HG03139 (cell line): Measurements from ENCODE around the gene ATAD3A.

Experiments
- ATAC-seq: cut with Tn5 transposase; IDR thresholded peaks from one replicate; pipeline ENCODE4 v1.9.1; 2021; ENCODE audit not compliant: unreplicated experiment

Gene ATAD3A

GRCh38 chr1:1538334-1538733, 26.4 kb downstream of the ATAD3A start:
- ATAC-seq = no peak

DNA sequence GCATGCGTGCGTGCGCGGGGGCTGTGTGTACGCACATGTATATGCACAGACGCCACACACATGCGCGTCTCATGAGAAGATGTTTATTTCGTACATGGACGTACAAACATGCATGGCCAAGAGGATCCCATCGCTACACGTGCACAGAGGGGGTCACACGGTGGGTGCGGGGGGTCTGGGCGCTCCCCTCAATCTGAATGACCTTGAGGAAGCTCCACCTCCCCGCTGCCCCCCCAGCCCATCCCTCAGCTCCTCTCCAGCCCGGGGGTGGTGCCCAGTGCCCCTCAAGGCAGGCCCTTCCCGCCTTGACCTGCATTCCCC, 27.0 kb downstream of the ATAD3A start:
- ATAC-seq = no peak

GRCh38 chr1:1539310-1540089, 27.5 kb downstream of the ATAD3A start:
- ATAC-seq = no peak

DNA sequence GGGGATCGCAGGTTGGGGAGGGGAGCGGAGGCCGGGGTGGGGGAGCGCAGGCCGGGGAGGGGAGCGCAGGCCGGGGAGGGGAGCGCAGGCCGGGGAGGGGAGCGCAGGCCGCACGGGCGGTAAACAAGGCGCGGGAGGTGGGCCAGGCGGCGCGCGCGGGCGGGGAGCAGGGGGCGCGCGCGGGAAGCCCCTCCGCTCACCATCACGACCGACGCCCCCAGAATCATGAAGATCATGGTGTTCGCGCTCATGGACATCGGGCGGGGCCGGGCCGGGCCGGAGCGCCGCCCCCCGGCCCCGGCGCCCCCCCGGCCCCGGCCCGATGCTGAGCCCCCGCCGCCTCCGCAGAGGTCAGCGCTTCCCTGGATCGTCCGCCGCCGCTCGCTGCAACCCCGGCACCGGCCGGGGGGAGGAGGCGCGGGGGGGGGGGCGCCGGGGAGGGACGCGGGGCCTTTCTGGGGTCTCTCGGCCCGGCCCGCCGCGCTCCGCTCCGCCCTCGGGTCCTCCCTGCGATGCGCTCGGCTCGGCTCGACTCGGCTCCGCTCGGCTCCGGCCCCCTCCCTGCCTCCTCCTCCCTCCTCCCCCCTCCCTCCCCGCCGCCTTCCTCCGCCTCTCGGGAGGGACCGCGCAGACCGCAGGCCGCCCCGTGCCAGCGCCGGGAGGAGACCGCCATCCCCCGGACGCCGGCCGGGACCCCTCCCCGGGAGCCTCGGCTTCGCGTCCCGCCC, 28.3 kb downstream of the ATAD3A start, which contains the start of gene TMEM240:
TMEM240 (minus strand) TSS at position 535 of the 728 bp plus-strand sequence; CDS start at position 257, 278 bp downstream.
- ATAC-seq = no peak

- ATAC-seq = no peak
Observed at GRCh38 chr1:1540818-1541628, 29.1 kb downstream of the ATAD3A start.

- ATAC-seq = no peak
Observed at GRCh38 chr1:1541956-1542765, 30.2 kb downstream of the ATAD3A start.

DNA sequence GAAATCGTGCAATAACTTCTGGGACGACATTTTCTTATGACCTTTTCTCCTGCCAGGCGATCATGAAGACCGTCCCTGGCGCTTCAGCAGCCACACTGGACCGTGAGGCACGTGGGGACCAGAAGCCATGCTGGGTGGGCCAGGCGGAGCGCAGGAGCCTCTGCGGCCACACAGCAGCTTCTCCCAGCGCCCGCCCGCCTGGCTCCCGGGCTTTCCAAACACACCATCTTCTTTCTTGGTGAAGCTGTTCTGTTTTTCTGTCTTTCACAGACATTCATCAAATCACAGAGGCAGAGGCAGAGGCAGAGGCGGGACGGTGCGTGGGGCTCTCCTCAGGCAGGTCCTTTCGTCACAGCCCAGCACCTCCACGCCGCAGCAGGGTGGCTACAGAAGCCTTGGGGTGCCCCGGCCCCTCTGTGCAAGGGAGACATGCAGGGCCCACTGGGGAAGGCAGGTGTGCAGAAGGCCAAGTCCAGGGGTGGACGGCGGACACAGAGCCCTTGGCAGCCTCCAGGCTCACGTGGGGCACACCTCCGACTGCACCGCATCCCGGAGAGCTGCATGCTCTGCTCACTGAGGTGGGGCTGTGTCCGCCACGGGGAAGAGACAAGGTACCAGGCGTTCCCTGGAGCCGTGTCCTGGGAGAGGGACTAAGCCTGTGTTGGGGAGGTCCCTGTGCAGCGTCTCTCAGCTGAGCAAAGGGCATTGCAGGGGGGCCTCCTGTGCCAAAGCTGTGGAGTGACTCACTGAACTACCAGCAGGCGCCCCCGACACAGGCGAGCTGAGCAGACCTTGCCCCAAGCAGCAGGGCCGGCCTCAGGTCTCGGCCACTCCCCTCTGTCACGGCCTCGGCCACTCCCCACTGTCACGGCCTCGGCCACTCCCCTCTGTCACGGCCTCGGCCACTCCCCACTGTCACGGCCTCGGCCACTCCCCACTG, 31.1 kb downstream of the ATAD3A start:
- ATAC-seq = no peak

GRCh38 chr1:1543706-1544099, 31.7 kb downstream of the ATAD3A start:
- ATAC-seq = no peak

DNA sequence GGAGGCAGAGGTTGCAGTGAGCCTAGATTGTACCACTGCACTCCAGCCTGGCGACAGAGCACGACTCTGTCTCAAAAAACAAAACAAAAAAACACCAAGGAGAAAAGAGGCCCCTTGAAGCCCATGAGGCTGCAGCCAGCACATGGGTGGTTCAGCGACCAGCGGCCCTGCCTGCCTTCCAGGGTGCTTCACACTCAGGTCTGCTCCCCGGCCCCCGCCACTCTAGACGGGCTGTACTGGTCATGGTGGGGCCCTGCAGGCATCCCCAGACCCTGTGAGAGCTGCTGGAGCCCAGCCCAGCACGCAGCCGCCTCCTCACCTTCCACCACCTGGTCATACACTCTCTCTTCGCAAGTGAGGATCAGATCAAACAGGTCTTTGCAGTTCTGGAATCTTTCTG, 32.6 kb downstream of the ATAD3A start:
- no peak for ATAC-seq

GRCh38 chr1:1545946-1546737, 34.2 kb downstream of the ATAD3A start:
- no peak for ATAC-seq

DNA sequence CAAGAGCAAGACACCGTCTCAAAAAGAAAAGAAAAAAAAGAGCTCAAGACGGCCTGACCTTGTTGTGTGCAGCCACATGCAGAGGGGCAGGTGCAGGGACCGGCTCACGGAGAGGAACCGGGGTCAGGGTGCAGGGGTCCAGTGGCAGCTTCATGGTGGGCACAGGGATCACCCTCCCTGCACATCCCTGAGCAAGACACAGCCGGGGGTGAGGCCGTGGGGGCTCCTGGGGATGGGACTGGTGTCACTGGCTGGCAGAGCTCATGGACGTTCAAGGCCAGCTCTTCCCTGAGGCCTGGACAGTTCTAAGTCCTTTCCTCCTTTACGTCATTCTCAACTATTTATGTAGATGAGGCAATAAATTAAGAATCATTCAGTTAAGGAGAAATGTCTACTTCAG, 35.0 kb downstream of the ATAD3A start:
- no peak for ATAC-seq

- ATAC-seq = no peak
Observed at GRCh38 chr1:1547476-1547875, 35.5 kb downstream of the ATAD3A start.

GRCh38 chr1:1548591-1548990, 36.6 kb downstream of the ATAD3A start:
- ATAC-seq = no peak

GRCh38 chr1:1550087-1550486, 38.1 kb downstream of the ATAD3A start:
- ATAC-seq = no peak

DNA sequence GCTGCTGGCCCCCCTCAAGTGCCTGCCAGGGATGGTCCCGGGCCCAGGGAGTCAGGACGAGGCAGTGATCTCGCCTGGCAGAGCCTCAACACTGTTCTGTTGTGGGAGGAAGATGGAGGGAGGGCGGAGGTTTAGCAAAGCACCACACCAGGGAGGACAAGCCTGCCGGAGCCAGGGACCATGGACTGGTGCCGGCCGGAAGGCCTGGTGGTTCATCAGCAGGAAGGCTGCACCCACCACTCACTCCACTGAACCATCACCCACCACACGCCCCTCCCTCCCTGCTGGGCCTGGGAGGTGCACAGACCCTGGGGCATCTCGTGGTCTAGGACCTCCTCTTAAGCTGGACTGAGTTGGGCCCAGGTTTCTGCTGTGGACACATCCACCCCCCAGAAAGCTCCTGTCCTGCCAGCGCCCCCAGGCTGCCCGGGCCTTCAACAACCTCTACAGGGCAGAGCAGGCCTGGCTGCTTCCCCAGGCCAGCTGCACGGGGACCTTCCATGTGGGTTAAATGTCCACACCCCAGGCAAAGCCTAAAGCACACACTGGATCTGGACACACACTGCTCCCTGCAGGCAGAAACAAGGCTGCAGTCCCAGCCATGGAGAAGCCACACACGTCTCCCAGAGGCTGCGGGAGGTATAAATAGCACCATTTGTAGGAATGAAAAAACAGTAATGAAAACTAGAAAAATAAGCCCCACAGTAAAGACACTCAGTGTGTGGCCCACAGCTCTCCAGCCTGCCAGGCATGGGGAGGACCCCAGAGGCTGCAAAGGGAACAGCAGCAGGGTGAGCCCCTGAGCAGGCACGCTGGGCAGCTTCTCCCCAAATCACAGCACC, 38.9 kb downstream of the ATAD3A start:
- no peak for ATAC-seq

- no peak for ATAC-seq
Observed at GRCh38 chr1:1551524-1552262, 39.7 kb downstream of the ATAD3A start.

DNA sequence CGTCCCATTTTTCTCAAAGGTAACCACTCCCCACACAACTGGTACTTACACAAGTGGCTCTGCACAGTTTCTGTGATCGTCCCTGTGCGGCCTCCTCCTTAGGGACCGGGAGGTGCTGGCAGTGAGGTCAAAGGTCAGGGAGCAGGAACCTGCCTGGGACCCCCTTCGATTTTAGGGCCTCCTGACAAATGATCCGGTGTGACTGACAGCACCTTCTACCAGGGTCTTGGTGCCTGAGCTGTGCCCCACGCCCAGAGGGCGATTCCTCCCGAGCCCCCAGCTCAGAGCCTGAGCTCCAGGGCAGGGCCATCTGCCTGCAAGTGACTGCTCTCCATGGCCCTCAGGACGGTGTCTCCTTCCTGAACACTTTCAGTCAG, 40.3 kb downstream of the ATAD3A start:
- ATAC-seq = no peak
